ENCODE data around the gene SNRK.

SNRK gene

GRCh38 chr3:43255662-43256061, 30.7 kb upstream of the SNRK start:
- no peak overlapping the region for H3K27ac ChIP-seq (ENCODE audit: low read length, poor library complexity, severe bottlenecking)
- no peak overlapping the region for H2BK120ac ChIP-seq (ENCODE audit: low read depth, low read length)
- no peak overlapping the region for H2BK12ac ChIP-seq (ENCODE audit: low read length in 2 of 2)
- no peaks in the 10 kb centered on the region for H3K36me3 ChIP-seq (ENCODE audit: control insufficient read depth in 1 of 2, insufficient read depth in 2 of 2, low read depth in 1 of 2, low read length in 2 of 2)
- H3K9ac ChIP-seq (ENCODE audit: low read length), result no peak overlapping the region
- no peaks in the 10 kb centered on the region for H3K9me3 ChIP-seq (ENCODE audit: control insufficient read depth, low read length)
- no peak overlapping the region for H2BK15ac ChIP-seq (ENCODE audit: low read depth, poor library complexity, severe bottlenecking)
- no peaks in the 10 kb centered on the region for H3K4me1 ChIP-seq (ENCODE audit: control insufficient read depth, insufficient read depth, low read depth, low read length)
- peaks cover 34 to 49% of the 10 kb centered on the region in 2 experiments for H3K27me3 ChIP-seq (ENCODE audit: control insufficient read depth in 1 of 2, insufficient read depth in 1 of 2, low read length in 2 of 2)
- no peak for DNase-seq
- H3K23ac ChIP-seq (ENCODE audit: low read length in 2 of 2), result no peak overlapping the region
- H4K8ac ChIP-seq (ENCODE audit: low read length), result no peak overlapping the region
- H3K4me3 ChIP-seq (ENCODE audit: insufficient read depth in 1 of 2, low read depth in 1 of 2, low read length in 2 of 2), result no peak overlapping the region
- peak overlapping the region in 1 of 2 experiments; percentile 53 for H3K14ac ChIP-seq (ENCODE audit: low read length in 2 of 2)
- no peak overlapping the region for H2AK5ac ChIP-seq (ENCODE audit: low read length, severe bottlenecking)
- H3K79me1 ChIP-seq (replicated peaks; ENCODE audit: low read length, poor library complexity, severe bottlenecking), result no peaks in the 10 kb centered on the region
- no peak overlapping the region for H4K91ac ChIP-seq (ENCODE audit: low read length)
- H2BK5ac ChIP-seq (ENCODE audit: low read depth, low read length, poor library complexity, severe bottlenecking), result no peak overlapping the region
- no peak overlapping the region for H3K4ac ChIP-seq (ENCODE audit: low read depth in 1 of 2, low read length in 2 of 2)
- no peak overlapping the region for H3K4me2 ChIP-seq (ENCODE audit: low read length, poor library complexity, severe bottlenecking)
- no peak overlapping the region for H2AFZ ChIP-seq (ENCODE audit: low read depth, low read length)
- WGBS, result 97% methylated on average over 1 of the region's 2 CpGs
- H3K18ac ChIP-seq (ENCODE audit: low read depth in 1 of 2, low read length in 2 of 2), result no peak overlapping the region

- Histone ChIP-seq H3K18ac (ENCODE audit: low read depth in 1 of 2, low read length in 2 of 2) (no peak overlapping the region), H3K4me2 (ENCODE audit: low read length, poor library complexity, severe bottlenecking) (no peak overlapping the region), H2AFZ (ENCODE audit: low read depth, low read length) (no peak overlapping the region), H3K36me3 (ENCODE audit: control insufficient read depth in 1 of 2, insufficient read depth in 2 of 2, low read depth in 1 of 2, low read length in 2 of 2) (no peaks in the 10 kb centered on the region), H2AK5ac (ENCODE audit: low read length, severe bottlenecking) (no peak overlapping the region), H3K27me3 (ENCODE audit: control insufficient read depth in 1 of 2, insufficient read depth in 1 of 2, low read length in 2 of 2) (peaks cover 30 to 52% of the 10 kb centered on the region in 2 experiments), H3K4me3 (ENCODE audit: insufficient read depth in 1 of 2, low read depth in 1 of 2, low read length in 2 of 2) (no peak overlapping the region), H3K23ac (ENCODE audit: low read length in 2 of 2) (no peak overlapping the region), H4K8ac (ENCODE audit: low read length) (no peak overlapping the region), H3K9me3 (ENCODE audit: control insufficient read depth, low read length) (no peaks in the 10 kb centered on the region), H3K4ac (ENCODE audit: low read depth in 1 of 2, low read length in 2 of 2) (no peak overlapping the region), H2BK12ac (ENCODE audit: low read length in 2 of 2) (no peak overlapping the region), H3K14ac (ENCODE audit: low read length in 2 of 2) (no peak overlapping the region), H2BK120ac (ENCODE audit: low read depth, low read length) (no peak overlapping the region), H3K4me1 (ENCODE audit: control insufficient read depth, insufficient read depth, low read depth, low read length) (no peaks in the 10 kb centered on the region), H2BK15ac (ENCODE audit: low read depth, poor library complexity, severe bottlenecking) (no peak overlapping the region), H3K27ac (ENCODE audit: low read length, poor library complexity, severe bottlenecking) (no peak overlapping the region), H3K9ac (ENCODE audit: low read length) (no peak overlapping the region), H3K79me1 (replicated peaks; ENCODE audit: low read length, poor library complexity, severe bottlenecking) (no peaks in the 10 kb centered on the region), H4K91ac (ENCODE audit: low read length) (no peak overlapping the region), H2BK5ac (ENCODE audit: low read depth, low read length, poor library complexity, severe bottlenecking) (no peak overlapping the region)
- DNase-seq, result no peak
- 81% methylated on average over 1 of the region's 1 CpG for WGBS
These were observed 29.5 kb upstream of the SNRK start for GRCh38 chr3:43256714-43257461.

- Histone ChIP-seq H3K36me3 (ENCODE audit: control insufficient read depth in 1 of 2, insufficient read depth in 2 of 2, low read depth in 1 of 2, low read length in 2 of 2) (no peaks in the 10 kb centered on the region), H3K4me2 (ENCODE audit: low read length, poor library complexity, severe bottlenecking) (no peak overlapping the region), H3K4me3 (ENCODE audit: insufficient read depth in 1 of 2, low read depth in 1 of 2, low read length in 2 of 2) (no peak overlapping the region), H3K79me1 (replicated peaks; ENCODE audit: low read length, poor library complexity, severe bottlenecking) (no peaks in the 10 kb centered on the region), H2BK12ac (ENCODE audit: low read length in 2 of 2) (no peak overlapping the region), H2AK5ac (ENCODE audit: low read length, severe bottlenecking) (no peak overlapping the region), H2AFZ (ENCODE audit: low read depth, low read length) (no peak overlapping the region), H3K9me3 (ENCODE audit: control insufficient read depth, low read length) (no peaks in the 10 kb centered on the region), H4K8ac (ENCODE audit: low read length) (no peak overlapping the region), H3K14ac (ENCODE audit: low read length in 2 of 2) (peak overlapping the region in 1 of 2 experiments; percentile 71), H3K27me3 (ENCODE audit: control insufficient read depth in 1 of 2, insufficient read depth in 1 of 2, low read length in 2 of 2) (peaks cover 32 to 53% of the 10 kb centered on the region in 2 experiments), H3K4ac (ENCODE audit: low read depth in 1 of 2, low read length in 2 of 2) (no peak overlapping the region), H3K27ac (ENCODE audit: low read length, poor library complexity, severe bottlenecking) (no peak overlapping the region), H4K91ac (ENCODE audit: low read length) (no peak overlapping the region), H2BK5ac (ENCODE audit: low read depth, low read length, poor library complexity, severe bottlenecking) (no peak overlapping the region), H3K4me1 (ENCODE audit: control insufficient read depth, insufficient read depth, low read depth, low read length) (no peaks in the 10 kb centered on the region), H2BK120ac (ENCODE audit: low read depth, low read length) (no peak overlapping the region), H3K9ac (ENCODE audit: low read length) (no peak overlapping the region), H3K23ac (ENCODE audit: low read length in 2 of 2) (no peak overlapping the region), H3K18ac (ENCODE audit: low read depth in 1 of 2, low read length in 2 of 2) (no peak overlapping the region), H2BK15ac (ENCODE audit: low read depth, poor library complexity, severe bottlenecking) (no peak overlapping the region)
- 93% methylated on average over 1 of the region's 2 CpGs for WGBS
- DNase-seq, result no peak
These were observed 28.5 kb upstream of the SNRK start for GRCh38 chr3:43257850-43258249.

- Histone ChIP-seq H3K9me3 (ENCODE audit: control insufficient read depth, low read length) (no peaks in the 10 kb centered on the region), H3K9ac (ENCODE audit: low read length) (no peak overlapping the region), H2BK12ac (ENCODE audit: low read length in 2 of 2) (no peak overlapping the region), H3K4ac (ENCODE audit: low read depth in 1 of 2, low read length in 2 of 2) (no peak overlapping the region), H3K4me2 (ENCODE audit: low read length, poor library complexity, severe bottlenecking) (no peak overlapping the region), H3K23ac (ENCODE audit: low read length in 2 of 2) (no peak overlapping the region), H3K4me1 (ENCODE audit: control insufficient read depth, insufficient read depth, low read depth, low read length) (no peaks in the 10 kb centered on the region), H3K4me3 (ENCODE audit: insufficient read depth in 1 of 2, low read depth in 1 of 2, low read length in 2 of 2) (no peak overlapping the region), H2BK120ac (ENCODE audit: low read depth, low read length) (no peak overlapping the region), H2AK5ac (ENCODE audit: low read length, severe bottlenecking) (no peak overlapping the region), H2BK5ac (ENCODE audit: low read depth, low read length, poor library complexity, severe bottlenecking) (no peak overlapping the region), H3K36me3 (ENCODE audit: control insufficient read depth in 1 of 2, insufficient read depth in 2 of 2, low read depth in 1 of 2, low read length in 2 of 2) (no peaks in the 10 kb centered on the region), H4K8ac (ENCODE audit: low read length) (no peak overlapping the region), H3K14ac (ENCODE audit: low read length in 2 of 2) (no peak overlapping the region), H3K18ac (ENCODE audit: low read depth in 1 of 2, low read length in 2 of 2) (no peak overlapping the region), H3K79me1 (replicated peaks; ENCODE audit: low read length, poor library complexity, severe bottlenecking) (no peaks in the 10 kb centered on the region), H2BK15ac (ENCODE audit: low read depth, poor library complexity, severe bottlenecking) (no peak overlapping the region), H3K27me3 (ENCODE audit: control insufficient read depth in 1 of 2, insufficient read depth in 1 of 2, low read length in 2 of 2) (peaks cover 26 to 47% of the 10 kb centered on the region in 2 experiments), H4K91ac (ENCODE audit: low read length) (no peak overlapping the region), H3K27ac (ENCODE audit: low read length, poor library complexity, severe bottlenecking) (no peak overlapping the region), H2AFZ (ENCODE audit: low read depth, low read length) (no peak overlapping the region)
- WGBS, result 95% methylated on average over 2 of the region's 2 CpGs
- DNase-seq, result peak; percentile 3
These were observed 26.7 kb upstream of the SNRK start for GRCh38 chr3:43259626-43260025.

Measured in mesenchymal stem cell (in vitro differentiated cells and primary cell).